GM12878 (cell line): ENCODE results near the gene HMSD.

Experiments
- CBX3 ChIP-seq: fragments of 200-600 bp; sonication (generic); IDR thresholded peaks from 2 replicates; pipeline ENCODE4 v1.6.1; 2016; ENCODE audit warnings: low read depth, borderline replicate concordance
- E2F4 ChIP-seq: IDR thresholded peaks from 2 replicates; pipeline ENCODE4 v1.6.1; 2012; ENCODE audit warnings: low read depth, low read length, improper control_type of control experiment
- EED ChIP-seq: sonication (generic); IDR thresholded peaks from 2 replicates; pipeline ENCODE4 v1.6.1; 2016; ENCODE audit warnings: antibody characterized with exemption, low read depth
- EGR1 ChIP-seq, 2 experiments: IDR thresholded peaks; 1 replicate in 1 of 2; 2 replicates in 1 of 2; pipeline ENCODE4 v1.6.1; 2011 to 2012; ENCODE audit warnings: low read depth in 2 of 2, low read length in 2 of 2, borderline replicate concordance in 1 of 2, mild to moderate bottlenecking in 1 of 2, moderate library complexity in 1 of 2
- JUNB ChIP-seq: IDR thresholded peaks from 2 replicates; pipeline ENCODE4 v1.6.1; 2016; ENCODE audit warnings: antibody characterized with exemption, mild to moderate bottlenecking
- MAX ChIP-seq: IDR thresholded peaks from 2 replicates; pipeline ENCODE4 v1.6.1; 2012; ENCODE audit warnings: low read depth, low read length, improper control_type of control experiment
- POLR2A ChIP-seq: IDR thresholded peaks from 2 replicates; pipeline ENCODE4 v1.6.1; 2011; ENCODE audit warnings: low read depth, mild to moderate bottlenecking, low read length
- POLR2AphosphoS5 ChIP-seq: IDR thresholded peaks from 2 replicates; pipeline ENCODE4 v1.6.1; 2011; ENCODE audit warnings: mild to moderate bottlenecking, low read length, inconsistent platforms
- RAD21 ChIP-seq: IDR thresholded peaks from 2 replicates; pipeline ENCODE4 v1.6.1; 2011; ENCODE audit warnings: mild to moderate bottlenecking, low read depth, low read length, moderate library complexity; ENCODE audit not compliant: insufficient read depth
- SP1 ChIP-seq: IDR thresholded peaks from one replicate; pipeline ENCODE4 v1.6.1; 2011; ENCODE audit warnings: low read depth, low read length
- SRF ChIP-seq, 2 experiments: IDR thresholded peaks; 2 replicates each; pipeline ENCODE4 v1.6.1; 2011; ENCODE audit warnings: low read depth in 2 of 2, low read length in 2 of 2, mild to moderate bottlenecking in 1 of 2, moderate library complexity in 1 of 2
- ZNF274 ChIP-seq: IDR thresholded peaks from one replicate; pipeline ENCODE4 v1.8.0; 2011; ENCODE audit not compliant: insufficient read length, insufficient read depth
- ZZZ3 ChIP-seq: IDR thresholded peaks from 2 replicates; pipeline ENCODE4 v1.6.1; 2011; ENCODE audit warnings: low read depth; ENCODE audit not compliant: control insufficient read depth, insufficient read length
- TF ChIP-seq, protein P1 (sequence below), 3 experiments: IDR thresholded peaks in 2 of 3; conservative IDR thresholded peaks in 1 of 3; 2 replicates each; pipeline ENCODE4 v1.5.1; 2011; ENCODE audit warnings: low read depth in 3 of 3, low read length in 3 of 3, mild to moderate bottlenecking in 3 of 3, control low read depth in 2 of 3, moderate library complexity in 2 of 3, inconsistent platforms in 1 of 3, mixed read lengths in 1 of 3; ENCODE audit not compliant: control insufficient read depth in 2 of 3, insufficient read depth in 1 of 3; ENCODE audit errors: extremely low read depth in 1 of 3

GRCh38 chr18:63981719-63982118 is 32.6 kb downstream of the HMSD start:
- no peak for TF ChIP-seq ZZZ3
- TF ChIP-seq, protein P1, sequence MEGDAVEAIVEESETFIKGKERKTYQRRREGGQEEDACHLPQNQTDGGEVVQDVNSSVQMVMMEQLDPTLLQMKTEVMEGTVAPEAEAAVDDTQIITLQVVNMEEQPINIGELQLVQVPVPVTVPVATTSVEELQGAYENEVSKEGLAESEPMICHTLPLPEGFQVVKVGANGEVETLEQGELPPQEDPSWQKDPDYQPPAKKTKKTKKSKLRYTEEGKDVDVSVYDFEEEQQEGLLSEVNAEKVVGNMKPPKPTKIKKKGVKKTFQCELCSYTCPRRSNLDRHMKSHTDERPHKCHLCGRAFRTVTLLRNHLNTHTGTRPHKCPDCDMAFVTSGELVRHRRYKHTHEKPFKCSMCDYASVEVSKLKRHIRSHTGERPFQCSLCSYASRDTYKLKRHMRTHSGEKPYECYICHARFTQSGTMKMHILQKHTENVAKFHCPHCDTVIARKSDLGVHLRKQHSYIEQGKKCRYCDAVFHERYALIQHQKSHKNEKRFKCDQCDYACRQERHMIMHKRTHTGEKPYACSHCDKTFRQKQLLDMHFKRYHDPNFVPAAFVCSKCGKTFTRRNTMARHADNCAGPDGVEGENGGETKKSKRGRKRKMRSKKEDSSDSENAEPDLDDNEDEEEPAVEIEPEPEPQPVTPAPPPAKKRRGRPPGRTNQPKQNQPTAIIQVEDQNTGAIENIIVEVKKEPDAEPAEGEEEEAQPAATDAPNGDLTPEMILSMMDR (IDR thresholded peaks at IDR 0.05 in 2 of 3, conservative IDR thresholded peaks at IDR 0.05 in 1 of 3; ENCODE audit: control insufficient read depth in 2 of 3, extremely low read depth in 1 of 3, insufficient read depth in 1 of 3, low read depth in 3 of 3, low read length in 3 of 3), result no peak
- no peak for TF ChIP-seq MAX
- TF ChIP-seq EGR1 (IDR thresholded peaks at IDR 0.05; ENCODE audit: borderline replicate concordance in 1 of 2, low read depth in 2 of 2, low read length in 2 of 2), result no peak
- no peak for TF ChIP-seq POLR2AphosphoS5
- TF ChIP-seq SP1, result no peak
- TF ChIP-seq SRF (IDR thresholded peaks at IDR 0.05; ENCODE audit: low read depth in 2 of 2, low read length in 2 of 2), result no peak
- TF ChIP-seq E2F4, result no peak
- no peak for TF ChIP-seq EED
- no peak for TF ChIP-seq RAD21
- TF ChIP-seq JUNB, result no peak
- TF ChIP-seq CBX3, result no peak
- no peak for TF ChIP-seq POLR2A
- no peak for TF ChIP-seq ZNF274
